SK-N-SH (cell line): Measurements from ENCODE around the gene HS2ST1.
"Not testable (repeated sequence)": the region's sequence is repeated elsewhere in the genome, so short reads cannot be mapped to it uniquely, and the experiment has no call there.

Source experiments
- EP300 ChIP-seq, 2 experiments: IDR thresholded peaks; 2 replicates each; pipeline versions ENCODE4 v1.4.0 to v1.6.1; 2012; ENCODE audit warnings: borderline replicate concordance in 1 of 2, low read depth in 1 of 2, low read length in 1 of 2
- EZH2phosphoT487 ChIP-seq: fragments of 200-600 bp; sonication (generic); IDR thresholded peaks from 2 replicates; pipeline ENCODE4 v1.6.1; 2017; ENCODE audit warnings: low read depth, mixed run types, mild to moderate bottlenecking, antibody characterized with exemption, moderate library complexity, borderline replicate concordance
- FOXJ3 ChIP-seq: sonication (generic); formaldehyde crosslinking; IDR thresholded peaks from 2 replicates; pipeline ENCODE4 v1.5.1; 2020; ENCODE audit warnings: mild to moderate bottlenecking, missing genetic modification reagents
- FOXM1 ChIP-seq: IDR thresholded peaks from 2 replicates; pipeline ENCODE4 v1.4.0; 2012; ENCODE audit warnings: low read depth, mild to moderate bottlenecking
- GABPA ChIP-seq: IDR thresholded peaks from 2 replicates; pipeline ENCODE4 v1.4.0; 2012; ENCODE audit warnings: low read depth, mild to moderate bottlenecking
- POLR2AphosphoS5 ChIP-seq: IDR thresholded peaks from 2 replicates; pipeline ENCODE4 v1.6.1; 2012; ENCODE audit warnings: low read depth, low read length
- RFX5 ChIP-seq: IDR thresholded peaks from 2 replicates; pipeline ENCODE4 v1.6.1; 2012; ENCODE audit warnings: mild to moderate bottlenecking, improper control_type of control experiment, low read length
- TCF12 ChIP-seq: IDR thresholded peaks from 2 replicates; pipeline ENCODE4 v1.4.0; 2012
- YY1 ChIP-seq: IDR thresholded peaks from 2 replicates; pipeline ENCODE4 v1.4.0; 2012; ENCODE audit warnings: low read depth, mild to moderate bottlenecking
- TF ChIP-seq, protein P1 (sequence below): fragments of 200-600 bp; sonication (generic); IDR thresholded peaks from 2 replicates; pipeline ENCODE4 v1.6.1; 2017; ENCODE audit warnings: antibody characterized with exemption, mild to moderate bottlenecking, moderate library complexity
- TF ChIP-seq, protein P2 (sequence below): IDR thresholded peaks from 2 replicates; pipeline ENCODE4 v1.6.1; 2012; ENCODE audit warnings: mild to moderate bottlenecking, low read depth, low read length, moderate library complexity
- TF ChIP-seq, protein P3 (sequence below): fragments of 150-350 bp; IDR thresholded peaks from 2 replicates; pipeline ENCODE4 v1.6.1; 2017; ENCODE audit warnings: antibody characterized with exemption, low read length, low read depth, borderline replicate concordance
- TF ChIP-seq, protein P4 (sequence below): IDR thresholded peaks from 2 replicates; pipeline ENCODE4 v1.4.0; 2012; ENCODE audit warnings: low read depth

DNA sequence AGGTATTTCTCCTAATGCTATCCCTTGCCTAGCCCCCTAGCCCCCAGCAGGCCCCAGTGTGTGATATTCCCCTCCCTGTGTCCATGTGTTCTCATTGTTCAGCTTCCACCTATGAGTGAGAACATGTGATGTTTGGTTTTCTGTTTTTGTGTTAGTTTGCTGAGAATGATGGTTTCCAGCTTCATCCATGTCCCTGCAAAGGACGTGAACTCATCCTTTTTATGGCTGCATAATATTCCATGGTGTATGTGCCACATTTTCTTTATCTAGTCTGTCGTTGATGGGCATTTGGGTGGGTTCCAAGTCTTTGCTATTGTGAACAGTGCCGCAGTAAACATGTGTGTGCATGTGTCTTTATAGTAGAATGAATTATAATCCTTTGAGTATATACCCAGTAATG is 75.3 kb downstream of the HS2ST1 start:
- TF ChIP-seq YY1; POLR2AphosphoS5; GABPA; EP300 (IDR thresholded peaks at IDR 0.05; ENCODE audit: borderline replicate concordance in 1 of 2, low read depth in 1 of 2, low read length in 1 of 2); TCF12; FOXJ3; FOXM1; EZH2phosphoT487; RFX5: not testable (repeated sequence)
- TF ChIP-seq, protein P1, sequence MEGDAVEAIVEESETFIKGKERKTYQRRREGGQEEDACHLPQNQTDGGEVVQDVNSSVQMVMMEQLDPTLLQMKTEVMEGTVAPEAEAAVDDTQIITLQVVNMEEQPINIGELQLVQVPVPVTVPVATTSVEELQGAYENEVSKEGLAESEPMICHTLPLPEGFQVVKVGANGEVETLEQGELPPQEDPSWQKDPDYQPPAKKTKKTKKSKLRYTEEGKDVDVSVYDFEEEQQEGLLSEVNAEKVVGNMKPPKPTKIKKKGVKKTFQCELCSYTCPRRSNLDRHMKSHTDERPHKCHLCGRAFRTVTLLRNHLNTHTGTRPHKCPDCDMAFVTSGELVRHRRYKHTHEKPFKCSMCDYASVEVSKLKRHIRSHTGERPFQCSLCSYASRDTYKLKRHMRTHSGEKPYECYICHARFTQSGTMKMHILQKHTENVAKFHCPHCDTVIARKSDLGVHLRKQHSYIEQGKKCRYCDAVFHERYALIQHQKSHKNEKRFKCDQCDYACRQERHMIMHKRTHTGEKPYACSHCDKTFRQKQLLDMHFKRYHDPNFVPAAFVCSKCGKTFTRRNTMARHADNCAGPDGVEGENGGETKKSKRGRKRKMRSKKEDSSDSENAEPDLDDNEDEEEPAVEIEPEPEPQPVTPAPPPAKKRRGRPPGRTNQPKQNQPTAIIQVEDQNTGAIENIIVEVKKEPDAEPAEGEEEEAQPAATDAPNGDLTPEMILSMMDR: not testable (repeated sequence)
- TF ChIP-seq, protein P2, sequence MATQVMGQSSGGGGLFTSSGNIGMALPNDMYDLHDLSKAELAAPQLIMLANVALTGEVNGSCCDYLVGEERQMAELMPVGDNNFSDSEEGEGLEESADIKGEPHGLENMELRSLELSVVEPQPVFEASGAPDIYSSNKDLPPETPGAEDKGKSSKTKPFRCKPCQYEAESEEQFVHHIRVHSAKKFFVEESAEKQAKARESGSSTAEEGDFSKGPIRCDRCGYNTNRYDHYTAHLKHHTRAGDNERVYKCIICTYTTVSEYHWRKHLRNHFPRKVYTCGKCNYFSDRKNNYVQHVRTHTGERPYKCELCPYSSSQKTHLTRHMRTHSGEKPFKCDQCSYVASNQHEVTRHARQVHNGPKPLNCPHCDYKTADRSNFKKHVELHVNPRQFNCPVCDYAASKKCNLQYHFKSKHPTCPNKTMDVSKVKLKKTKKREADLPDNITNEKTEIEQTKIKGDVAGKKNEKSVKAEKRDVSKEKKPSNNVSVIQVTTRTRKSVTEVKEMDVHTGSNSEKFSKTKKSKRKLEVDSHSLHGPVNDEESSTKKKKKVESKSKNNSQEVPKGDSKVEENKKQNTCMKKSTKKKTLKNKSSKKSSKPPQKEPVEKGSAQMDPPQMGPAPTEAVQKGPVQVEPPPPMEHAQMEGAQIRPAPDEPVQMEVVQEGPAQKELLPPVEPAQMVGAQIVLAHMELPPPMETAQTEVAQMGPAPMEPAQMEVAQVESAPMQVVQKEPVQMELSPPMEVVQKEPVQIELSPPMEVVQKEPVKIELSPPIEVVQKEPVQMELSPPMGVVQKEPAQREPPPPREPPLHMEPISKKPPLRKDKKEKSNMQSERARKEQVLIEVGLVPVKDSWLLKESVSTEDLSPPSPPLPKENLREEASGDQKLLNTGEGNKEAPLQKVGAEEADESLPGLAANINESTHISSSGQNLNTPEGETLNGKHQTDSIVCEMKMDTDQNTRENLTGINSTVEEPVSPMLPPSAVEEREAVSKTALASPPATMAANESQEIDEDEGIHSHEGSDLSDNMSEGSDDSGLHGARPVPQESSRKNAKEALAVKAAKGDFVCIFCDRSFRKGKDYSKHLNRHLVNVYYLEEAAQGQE: not testable (repeated sequence)
- TF ChIP-seq, protein P3, sequence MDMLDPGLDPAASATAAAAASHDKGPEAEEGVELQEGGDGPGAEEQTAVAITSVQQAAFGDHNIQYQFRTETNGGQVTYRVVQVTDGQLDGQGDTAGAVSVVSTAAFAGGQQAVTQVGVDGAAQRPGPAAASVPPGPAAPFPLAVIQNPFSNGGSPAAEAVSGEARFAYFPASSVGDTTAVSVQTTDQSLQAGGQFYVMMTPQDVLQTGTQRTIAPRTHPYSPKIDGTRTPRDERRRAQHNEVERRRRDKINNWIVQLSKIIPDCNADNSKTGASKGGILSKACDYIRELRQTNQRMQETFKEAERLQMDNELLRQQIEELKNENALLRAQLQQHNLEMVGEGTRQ: not testable (repeated sequence)
- TF ChIP-seq, protein P4, sequence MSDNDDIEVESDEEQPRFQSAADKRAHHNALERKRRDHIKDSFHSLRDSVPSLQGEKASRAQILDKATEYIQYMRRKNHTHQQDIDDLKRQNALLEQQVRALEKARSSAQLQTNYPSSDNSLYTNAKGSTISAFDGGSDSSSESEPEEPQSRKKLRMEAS: not testable (repeated sequence)
